Measurements from ENCODE around the gene VSX2.

GRCh38 chr14:74312161-74312560 lies 72.9 kb downstream of the VSX2 start:
- no peak for TF ChIP-seq CTCF (IDR thresholded peaks at IDR 0.05)
- no peak for TF ChIP-seq TP53 (CRISPR knock-in tag; IDR thresholded peaks at IDR 0.05)
- TF ChIP-seq POLR2A (IDR thresholded peaks at IDR 0.05; ENCODE audit: low read length), result no peak

Measured in A549 (cell line).